HG02885 (cell line): ENCODE results near the gene ANKRD13D.

Source experiments
- ATAC-seq: cut with Tn5 transposase; IDR thresholded peaks from one replicate; pipeline ENCODE4 v1.9.1; 2021; ENCODE audit warnings: mild to moderate bottlenecking; ENCODE audit not compliant: unreplicated experiment, poor library complexity

ANKRD13D gene

DNA sequence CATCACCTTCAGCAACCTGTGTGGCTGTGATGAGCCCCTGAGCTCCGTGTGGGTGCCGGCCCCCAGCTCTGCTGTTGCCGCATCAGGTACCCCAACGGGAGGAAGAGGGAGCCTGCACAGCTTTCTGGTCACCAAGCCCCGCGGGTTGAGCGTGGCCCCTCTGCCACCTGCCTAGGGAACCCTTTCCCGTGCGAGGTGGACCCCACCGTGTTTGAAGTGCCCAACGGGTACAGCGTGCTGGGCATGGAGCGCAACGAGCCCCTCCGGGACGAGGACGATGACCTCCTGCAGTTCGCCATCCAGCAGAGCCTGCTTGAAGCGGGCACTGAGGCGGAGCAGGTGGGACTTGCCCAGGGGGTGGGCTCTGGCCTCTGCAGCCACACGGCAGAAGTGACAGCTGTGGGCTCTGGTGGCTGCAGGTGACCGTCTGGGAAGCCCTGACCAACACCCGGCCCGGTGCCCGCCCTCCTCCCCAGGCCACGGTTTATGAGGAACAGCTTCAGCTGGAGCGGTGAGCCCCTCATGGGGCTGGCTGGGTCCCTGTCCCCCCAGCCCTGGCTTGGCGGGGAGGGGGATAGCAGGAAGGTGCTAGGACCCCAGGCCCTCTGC, 12.3 kb downstream of the ANKRD13D start:
- no peak for ATAC-seq

DNA sequence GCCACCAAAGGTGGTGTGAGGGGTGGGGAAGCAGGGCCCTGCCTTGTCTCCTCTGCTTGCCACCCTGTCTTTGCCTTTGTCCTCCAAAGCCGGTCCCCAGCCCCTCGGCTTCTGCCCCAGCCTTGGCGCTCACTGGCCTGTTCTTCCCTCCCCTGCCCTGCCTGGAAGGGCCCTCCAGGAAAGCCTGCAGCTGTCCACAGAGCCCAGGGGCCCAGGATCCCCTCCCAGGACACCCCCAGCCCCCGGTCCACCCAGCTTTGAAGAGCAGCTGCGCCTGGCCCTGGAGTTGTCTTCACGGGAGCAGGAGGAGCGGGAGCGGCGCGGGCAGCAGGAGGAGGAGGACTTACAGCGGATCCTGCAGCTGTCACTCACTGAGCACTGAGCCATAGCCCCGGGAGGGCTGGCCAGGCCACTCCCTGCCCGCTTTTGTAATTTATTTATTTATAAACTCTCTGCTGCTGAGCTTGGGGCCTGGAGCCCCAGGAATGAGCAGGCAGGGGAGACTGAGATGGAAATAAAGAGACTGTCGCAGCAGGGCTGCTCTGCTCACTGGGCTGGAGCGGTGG, 12.9 kb downstream of the ANKRD13D start:
- no peak for ATAC-seq

DNA sequence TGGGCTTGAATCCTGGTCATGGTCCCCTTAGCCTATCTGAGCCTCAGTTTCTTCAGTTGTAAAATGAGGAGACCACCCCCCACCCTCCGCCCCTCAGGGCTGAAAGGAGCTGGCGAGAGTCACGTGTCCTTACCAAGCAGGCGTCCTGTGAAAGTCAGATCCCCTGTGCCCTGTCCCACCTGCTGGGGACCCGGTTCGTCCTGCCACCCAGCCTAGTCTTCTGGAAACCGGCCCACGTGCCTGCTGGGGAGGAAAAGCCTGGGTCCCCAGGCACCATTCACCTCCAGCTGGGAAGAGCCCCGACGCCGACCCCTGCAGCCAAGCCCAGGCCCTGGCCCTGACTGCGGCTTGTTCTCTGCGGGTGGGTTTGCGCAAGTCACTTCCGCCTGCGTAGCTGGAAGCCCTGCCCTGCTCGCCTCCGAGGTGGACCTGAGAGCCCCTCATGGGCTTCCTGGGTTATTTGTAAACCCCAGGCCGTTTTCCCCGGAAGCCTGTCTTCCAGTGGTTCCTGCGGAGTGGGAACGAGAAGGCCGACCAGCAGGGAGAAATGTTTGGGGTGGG, 13.5 kb downstream of the ANKRD13D start:
- no peak for ATAC-seq

DNA sequence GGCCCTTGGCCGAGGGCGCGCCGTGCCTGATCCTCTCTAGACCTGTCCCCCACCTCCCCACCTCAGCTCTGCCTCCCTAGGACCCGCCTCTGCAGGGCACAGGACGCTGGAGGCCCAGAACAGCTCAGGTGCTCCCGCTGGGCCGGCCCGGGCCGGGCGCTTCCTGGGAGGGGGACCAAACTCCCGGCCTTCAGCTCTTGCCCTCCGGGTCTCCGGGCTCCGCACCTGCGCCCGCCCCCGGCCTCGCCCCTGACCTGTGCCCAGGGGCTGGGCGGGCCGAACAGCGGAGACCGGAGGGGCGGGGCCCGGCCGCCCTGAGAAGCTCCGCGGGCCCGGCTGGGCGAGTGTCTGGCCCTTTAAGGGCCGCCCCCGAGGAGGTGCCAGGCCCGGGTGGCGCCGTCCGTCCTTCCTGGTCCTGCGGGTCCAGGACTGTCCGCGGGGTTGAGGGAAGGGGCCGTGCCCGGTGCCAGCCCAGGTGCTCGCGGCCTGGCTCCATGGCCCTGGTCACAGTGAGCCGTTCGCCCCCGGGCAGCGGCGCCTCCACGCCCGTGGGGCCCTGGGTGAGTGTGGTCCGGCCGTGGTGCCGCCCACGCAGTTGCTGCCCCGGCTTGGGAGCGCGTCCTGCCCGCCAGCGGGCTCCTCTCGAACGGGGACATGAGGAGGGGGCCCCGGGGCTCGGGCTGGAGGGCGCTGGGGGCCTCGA, 14.2 kb downstream of the ANKRD13D start, which contains the start of gene SSH3:
Gene SSH3, plus strand, starts transcription at position 399 of the 703 bp plus-strand sequence. Its CDS starts 96 bp downstream, at position 495.
- ATAC-seq, result no peak

DNA sequence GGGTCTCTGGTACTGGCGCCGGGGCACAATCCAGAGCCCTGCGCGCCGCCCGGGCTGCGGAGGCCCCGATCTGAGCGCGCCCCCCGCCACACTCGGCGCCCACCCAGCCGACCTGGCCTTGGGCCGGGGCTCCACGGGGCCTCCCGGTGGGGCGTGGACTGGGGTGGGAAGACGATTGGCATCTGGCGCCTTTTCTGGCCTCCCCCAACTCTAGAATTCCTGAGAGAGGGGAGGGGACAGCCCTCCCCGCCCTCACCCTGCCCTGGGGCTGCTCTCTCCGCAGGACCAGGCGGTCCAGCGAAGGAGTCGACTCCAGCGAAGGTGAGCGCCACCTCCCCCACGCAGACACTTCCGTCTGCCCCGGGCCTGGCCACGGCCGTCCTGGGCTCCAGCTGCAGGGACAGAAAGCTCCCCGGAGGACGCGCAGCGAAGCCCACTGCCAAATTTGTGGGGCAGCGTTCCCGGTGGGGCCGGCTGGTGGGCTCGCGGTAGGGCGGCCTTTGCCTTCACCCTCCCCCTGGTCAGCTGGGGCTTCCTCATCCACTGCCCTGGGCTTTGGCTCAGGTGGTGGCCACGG, 14.8 kb downstream of the ANKRD13D start:
- ATAC-seq, result no peak

DNA sequence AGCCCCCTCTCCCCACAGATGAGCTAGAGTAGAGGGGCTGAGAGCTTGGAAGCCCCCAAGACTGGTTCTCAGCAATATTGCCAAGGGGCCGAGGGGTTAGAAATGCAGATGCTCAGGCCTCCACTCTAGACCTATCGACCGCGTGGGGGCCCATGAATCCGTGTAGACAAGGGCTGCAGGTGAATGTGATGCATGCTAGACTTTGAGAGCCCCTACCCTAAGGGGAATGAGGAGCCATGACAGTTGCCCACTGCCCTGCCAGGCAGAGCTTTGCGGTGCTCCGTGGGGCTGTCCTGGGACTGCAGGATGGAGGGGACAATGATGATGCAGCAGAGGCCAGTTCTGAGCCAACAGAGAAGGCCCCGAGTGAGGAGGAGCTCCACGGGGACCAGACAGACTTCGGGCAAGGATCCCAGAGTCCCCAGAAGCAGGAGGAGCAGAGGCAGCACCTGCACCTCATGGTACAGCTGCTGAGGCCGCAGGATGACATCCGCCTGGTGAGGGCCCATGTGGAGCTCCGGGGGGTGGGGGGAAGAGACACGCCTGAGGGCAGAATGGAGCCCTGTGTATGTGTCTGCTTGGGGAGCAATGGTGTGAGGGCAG, 15.5 kb downstream of the ANKRD13D start:
- no peak for ATAC-seq

DNA sequence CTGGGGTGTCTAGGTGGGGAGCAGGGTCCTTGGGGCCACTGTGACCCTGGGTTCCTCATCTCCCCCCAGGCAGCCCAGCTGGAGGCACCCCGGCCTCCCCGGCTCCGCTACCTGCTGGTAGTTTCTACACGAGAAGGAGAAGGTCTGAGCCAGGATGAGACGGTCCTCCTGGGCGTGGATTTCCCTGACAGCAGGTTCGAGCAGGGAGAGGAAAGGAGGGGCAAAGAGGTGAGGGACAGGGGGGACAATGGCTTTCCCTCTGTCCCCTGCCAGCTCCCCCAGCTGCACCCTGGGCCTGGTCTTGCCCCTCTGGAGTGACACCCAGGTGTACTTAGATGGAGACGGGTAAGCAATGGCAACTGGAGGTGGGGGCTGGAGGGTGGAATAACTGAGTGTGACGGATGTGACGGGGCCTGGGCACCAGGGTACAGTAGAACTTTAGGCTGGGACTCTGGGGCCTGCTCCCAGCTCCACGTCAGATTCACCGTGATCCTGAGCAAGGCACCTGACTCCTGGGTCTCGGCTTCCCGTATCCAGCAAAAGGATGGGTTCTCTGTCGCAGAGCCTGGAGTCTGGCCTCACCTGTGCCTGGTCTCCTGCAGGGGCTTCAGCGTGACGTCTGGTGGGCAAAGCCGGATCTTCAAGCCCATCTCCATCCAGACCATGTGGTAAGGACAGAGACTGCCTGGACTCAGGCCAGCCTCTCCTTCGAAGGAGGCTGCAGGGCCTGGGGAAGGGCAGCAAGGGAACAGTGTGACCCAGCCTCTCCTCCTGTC, 17.9 kb downstream of the ANKRD13D start:
- ATAC-seq, result no peak

DNA sequence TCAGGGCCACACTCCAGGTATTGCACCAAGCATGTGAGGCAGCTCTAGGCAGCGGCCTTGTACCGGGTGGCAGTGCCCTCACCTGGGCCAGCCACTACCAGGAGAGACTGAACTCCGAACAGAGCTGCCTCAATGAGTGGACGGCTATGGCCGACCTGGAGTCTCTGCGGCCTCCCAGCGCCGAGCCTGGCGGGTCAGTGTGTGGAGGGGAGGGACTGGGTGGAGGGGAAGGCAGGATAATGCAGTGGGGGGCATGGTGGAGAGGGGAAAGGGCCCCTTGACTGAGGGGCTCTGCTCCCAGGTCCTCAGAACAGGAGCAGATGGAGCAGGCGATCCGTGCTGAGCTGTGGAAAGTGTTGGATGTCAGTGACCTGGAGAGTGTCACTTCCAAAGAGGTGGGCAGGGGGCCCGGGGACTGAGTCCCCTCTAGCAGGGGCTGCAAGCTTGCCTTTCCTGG, 18.5 kb downstream of the ANKRD13D start:
- no peak for ATAC-seq

DNA sequence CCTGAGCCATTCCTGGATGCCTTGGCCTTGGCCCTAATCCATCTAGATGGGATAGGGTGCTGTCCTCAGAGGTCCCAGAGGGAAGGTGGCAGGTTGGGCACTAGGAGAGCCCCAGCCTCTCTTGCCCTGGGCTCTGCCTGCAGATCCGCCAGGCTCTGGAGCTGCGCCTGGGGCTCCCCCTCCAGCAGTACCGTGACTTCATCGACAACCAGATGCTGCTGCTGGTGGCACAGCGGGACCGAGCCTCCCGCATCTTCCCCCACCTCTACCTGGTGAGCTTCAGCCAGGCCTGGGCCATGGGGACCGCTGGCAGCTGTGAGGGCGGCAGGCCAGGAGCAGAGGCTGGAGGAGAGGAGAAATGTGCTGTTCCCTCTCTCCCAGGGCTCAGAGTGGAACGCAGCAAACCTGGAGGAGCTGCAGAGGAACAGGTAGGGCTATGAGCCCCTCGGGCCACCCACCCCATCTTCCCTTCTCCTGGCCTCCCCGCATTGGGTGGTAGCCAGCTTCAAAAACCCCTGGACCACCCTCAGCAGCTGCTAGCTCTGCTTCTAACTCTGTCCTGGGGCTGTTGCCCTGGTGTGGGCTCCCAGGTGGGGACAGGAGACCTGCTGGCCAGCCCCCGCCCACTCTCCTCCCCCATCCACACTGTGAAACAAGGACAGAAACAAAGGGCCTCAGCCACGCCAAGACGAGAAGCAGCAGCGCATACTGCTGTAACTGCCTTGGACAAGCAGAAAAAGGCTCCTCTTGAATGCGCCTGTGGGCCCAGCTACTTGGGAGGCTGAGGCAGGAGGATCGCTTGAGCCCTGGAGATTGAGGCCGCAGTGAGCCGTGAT, 19.1 kb downstream of the ANKRD13D start:
- no peak for ATAC-seq

DNA sequence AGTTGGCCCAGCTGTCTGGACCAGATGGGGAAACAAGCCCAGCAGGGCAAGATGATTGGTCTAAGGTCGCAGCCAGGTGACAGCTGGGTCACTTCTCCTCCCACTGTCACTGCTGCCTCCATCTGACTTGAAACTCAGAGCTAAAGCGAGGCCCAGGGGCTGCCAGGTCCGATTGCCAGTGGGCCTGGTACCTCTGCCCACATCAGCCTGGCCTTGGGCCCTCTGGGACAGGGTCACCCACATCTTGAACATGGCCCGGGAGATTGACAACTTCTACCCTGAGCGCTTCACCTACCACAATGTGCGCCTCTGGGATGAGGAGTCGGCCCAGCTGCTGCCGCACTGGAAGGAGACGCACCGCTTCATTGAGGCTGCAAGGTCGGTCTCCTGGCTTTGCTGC, 20.1 kb downstream of the ANKRD13D start:
- no peak for ATAC-seq

DNA sequence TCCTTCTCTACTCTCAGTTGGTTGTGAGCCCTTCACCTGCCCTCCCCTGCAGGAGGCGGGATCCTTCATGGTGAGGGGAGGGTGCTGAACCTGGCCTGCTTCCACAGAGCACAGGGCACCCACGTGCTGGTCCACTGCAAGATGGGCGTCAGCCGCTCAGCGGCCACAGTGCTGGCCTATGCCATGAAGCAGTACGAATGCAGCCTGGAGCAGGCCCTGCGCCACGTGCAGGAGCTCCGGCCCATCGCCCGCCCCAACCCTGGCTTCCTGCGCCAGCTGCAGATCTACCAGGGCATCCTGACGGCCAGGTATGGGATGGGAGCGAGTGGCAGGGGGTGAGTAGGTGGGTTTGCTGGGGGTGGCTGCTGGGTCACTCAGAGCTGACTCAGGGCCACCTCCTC, 20.6 kb downstream of the ANKRD13D start:
- no peak for ATAC-seq

DNA sequence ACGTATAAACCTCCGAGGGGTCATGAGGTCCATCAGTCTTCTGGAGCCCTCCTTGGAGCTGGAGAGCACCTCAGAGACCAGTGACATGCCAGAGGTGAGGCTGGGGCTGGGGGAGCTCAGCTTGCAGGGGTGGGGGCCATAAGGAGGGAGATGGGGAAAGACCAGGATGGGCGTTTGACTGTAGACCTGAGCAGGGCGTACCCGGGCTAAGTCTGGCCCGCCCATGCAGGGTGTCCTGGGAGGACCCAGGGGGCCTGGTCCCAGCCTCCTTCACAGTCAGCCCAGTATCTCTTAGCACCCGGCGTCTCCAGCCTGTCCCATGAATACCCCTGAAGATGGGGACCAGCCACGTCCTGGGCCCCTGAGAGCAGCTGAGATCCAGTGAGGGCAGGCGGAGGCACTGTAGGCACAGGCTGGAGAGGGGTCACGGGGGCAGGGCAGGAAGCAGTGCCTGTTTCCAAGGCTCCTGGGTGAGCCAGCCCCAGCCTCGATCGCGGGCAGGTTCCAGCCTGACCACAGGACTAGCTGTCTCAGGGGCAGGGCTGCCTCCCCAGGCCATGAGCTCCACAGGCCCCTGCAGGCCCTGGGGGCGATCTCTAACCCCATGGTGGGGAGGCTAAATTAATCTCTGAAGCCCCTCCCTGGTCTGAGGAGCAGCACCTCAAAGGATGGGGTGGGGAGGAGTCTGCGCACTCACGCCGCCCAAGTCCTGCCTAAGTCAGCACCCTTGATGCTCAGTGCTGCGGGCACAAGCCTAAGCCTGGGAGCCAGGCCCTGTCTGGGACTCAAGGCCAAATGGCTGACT, 21.3 kb downstream of the ANKRD13D start:
- ATAC-seq, result no peak

DNA sequence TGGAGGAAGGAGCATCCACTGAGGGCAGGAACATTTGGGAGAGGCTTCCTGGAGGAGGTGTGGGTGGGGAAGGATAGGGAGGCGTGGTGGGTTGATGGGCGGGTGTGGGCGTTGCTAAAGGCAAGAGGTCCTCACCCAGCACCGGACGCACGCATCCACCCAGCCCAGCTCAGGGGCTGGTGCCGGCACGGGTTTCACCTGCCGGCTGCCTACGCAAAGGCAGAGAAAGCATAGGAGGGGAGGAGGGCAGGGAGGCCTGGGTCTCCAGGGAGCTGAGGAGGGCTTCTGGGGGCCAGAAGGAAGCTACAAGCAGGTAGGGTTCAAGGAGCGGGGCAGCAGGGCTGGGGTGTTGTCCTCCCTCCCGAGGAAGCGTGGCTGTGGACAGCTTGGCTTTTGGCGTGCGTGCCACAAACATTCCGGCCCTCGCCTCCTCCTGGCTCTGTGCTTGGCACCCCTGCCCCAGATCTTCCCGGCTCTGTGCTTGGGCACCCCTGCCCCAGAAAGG, 22.0 kb downstream of the ANKRD13D start:
- no peak for ATAC-seq

DNA sequence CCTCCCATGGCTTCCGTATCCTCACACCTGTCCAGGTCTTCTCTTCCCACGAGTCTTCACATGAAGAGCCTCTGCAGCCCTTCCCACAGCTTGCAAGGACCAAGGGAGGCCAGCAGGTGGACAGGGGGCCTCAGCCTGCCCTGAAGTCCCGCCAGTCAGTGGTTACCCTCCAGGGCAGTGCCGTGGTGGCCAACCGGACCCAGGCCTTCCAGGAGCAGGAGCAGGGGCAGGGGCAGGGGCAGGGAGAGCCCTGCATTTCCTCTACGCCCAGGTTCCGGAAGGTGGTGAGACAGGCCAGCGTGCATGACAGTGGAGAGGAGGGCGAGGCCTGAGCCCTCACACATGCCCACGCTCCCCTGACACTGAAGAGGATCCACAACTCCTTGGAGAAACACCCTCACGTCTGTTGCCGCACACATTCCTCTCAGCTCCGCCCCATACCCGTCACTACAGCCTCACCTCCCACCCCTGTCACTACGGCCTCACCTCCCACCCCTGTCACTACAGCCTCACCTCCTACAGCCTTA, 22.5 kb downstream of the ANKRD13D start:
- no peak for ATAC-seq

DNA sequence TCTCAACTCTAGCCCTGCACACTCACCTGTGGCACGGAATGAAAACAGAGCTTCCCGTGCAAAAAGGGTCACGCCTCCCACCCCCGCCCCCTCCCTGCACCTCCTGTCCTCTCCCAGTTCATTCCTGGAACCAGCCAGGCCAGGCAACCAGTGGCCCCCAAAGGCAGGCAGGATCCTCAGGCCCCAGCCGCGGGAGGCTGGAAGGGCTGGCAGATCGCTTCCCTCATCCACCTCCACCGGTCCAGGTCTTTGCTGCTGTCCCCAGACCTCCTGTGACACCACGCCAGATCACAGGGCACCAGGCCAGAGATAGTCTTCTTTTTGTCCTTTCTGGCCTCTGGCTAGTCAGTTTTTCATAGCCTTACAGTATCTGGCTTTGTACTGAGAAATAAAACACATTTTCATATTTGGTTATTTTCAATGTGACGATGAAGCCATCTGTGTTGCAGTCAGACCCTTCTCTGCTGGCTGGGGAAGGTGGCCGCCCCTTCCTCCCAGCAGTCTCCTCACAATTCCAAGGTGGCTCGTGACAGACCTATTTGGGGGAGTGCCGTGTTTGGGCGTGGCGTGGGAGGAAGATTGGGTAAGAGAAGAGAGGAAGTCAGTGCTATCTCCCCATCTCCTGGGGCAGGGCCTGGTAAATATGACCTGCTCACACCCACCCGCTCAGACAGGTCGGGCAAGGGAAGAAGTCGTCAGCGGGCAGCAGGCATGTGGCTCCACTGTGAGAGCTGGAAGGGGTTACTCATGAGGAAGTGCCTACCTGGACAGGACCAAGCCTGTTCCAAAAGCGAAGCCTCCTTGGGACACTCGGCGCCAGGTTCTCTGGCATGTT, 23.3 kb downstream of the ANKRD13D start:
- ATAC-seq, result no peak

DNA sequence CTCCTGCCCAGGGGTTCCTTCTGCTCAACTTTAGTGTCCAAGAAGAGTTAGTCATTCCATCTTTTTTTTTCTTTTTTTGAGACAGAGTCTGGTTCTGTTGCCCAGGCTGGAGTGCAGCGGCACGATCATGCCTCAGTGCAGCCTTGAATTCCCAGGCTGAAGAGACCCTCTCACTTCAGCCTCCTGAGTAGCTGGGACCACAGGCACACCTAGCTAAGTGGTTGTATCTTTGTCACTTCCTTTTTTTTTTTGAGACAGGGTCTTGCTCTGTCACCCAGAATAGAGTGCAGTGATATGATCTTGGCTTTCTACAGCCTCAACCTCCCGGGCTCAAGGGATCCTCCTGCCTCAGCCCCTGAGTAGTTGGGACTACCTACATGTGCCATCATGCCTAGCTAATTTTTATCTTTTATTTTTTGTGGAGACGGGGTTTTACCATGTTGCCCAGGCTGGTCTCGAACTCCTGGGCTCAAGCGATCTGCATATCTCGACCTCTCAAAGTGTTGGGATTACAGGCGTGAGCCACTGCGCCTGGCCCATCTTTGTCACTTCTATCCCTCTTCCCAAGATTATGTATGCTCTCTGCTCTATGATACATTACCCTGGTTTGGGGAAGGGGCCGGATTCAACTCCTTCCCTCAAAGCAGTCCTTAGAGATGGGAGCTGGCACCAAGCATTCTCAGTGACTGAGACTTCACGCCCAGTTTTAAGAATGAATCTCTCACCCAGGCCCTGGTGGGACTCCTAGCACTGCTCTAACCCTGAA, 24.2 kb downstream of the ANKRD13D start:
- no peak for ATAC-seq
